ENCODE data around the gene SLC19A1.

Gene SLC19A1

DNA sequence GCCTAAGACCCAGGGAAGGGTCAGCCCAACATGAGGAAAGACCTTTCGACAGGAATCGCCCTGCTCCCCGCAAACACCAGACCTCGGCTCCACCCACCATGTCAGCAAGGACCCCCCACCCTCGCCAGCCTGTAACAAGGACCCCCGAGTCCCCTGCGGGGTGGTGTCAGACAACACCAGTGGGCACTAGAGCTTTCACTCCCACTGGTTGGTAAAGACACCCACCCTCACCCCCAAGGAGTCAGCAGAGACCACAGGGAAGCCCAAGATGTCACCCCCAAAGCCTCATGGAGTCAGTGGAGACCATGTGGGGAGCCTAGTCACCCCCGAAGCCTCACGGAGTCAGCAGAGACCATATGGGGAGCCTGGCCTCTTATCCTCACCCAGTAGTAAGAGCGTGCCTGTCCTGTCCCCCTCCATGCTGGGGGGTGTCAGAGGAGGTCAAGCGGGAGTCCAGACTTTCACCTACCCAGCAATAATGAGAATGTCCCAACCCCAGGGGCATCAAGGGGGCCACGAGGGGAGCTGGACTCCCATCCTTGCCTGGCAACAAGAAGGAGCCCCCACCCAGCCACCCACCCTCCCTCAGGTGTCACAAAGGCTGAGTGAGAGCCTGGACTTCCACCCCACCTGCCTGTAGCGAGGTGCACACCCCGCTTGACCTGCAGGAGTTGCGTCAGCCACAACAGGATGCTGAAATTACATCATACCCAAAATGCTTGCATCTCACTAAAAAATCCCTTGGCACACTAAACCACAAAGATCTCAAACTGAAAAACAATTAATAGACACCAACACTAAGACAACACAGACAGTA lies 24.8 kb downstream of the SLC19A1 start:
- DNase-seq (ENCODE audit: low read depth in 2 of 2) = no peak

DNA sequence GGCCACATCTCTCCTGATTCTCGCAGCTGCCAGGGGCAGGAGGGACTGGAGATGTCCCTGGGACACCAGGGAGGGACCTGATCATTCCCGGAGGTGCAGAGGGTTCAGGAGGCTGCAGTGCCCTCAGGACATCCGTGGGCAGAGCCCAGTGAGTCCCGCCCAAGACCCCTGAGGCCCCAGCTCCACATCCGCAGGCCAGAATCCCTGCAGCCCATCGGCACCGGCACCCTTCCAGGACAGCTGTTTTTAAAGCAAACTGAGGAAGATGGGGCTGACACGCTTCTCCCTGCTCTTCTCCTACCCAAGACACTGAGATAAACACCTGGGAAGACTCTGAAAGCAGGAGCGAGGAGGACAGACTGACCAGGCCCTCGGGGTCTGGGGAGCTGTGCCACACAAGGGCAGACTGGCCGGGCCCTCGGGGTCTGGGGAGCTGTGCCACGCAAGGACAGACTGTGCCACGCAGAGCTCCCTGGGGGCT lies 25.5 kb downstream of the SLC19A1 start:
- no peak for DNase-seq (ENCODE audit: low read depth in 2 of 2)

DNA sequence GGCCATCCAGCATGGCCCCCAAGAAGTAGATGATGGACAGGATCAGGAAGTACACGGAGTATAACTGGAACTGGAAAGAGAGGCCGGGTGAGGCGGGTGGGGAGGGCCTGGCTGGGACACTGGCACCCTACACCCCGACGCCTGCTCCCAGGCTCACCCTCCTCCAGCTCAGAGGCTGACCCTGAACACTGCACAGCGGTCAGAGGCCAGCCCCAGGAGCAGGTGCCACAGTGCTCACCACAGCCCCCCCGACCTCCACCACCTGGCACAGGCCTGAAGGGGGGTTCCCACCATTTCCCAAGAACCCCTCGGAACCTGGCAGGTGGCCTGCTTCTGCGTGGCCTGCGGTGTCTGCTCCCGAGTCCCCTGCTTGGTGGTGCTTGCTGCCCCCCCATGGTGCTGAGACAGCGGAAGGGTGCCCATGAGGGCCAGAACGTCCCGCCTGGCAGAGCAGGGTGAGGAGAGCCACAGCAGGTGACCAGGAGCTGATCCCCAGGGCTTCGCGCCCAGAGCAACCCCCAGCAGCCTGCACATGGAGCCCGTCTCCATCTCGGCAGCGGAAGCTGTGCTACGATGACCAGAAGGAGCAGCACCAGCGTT lies 26.1 kb downstream of the SLC19A1 start:
- DNase-seq (ENCODE audit: low read depth in 2 of 2) = no peak

DNA sequence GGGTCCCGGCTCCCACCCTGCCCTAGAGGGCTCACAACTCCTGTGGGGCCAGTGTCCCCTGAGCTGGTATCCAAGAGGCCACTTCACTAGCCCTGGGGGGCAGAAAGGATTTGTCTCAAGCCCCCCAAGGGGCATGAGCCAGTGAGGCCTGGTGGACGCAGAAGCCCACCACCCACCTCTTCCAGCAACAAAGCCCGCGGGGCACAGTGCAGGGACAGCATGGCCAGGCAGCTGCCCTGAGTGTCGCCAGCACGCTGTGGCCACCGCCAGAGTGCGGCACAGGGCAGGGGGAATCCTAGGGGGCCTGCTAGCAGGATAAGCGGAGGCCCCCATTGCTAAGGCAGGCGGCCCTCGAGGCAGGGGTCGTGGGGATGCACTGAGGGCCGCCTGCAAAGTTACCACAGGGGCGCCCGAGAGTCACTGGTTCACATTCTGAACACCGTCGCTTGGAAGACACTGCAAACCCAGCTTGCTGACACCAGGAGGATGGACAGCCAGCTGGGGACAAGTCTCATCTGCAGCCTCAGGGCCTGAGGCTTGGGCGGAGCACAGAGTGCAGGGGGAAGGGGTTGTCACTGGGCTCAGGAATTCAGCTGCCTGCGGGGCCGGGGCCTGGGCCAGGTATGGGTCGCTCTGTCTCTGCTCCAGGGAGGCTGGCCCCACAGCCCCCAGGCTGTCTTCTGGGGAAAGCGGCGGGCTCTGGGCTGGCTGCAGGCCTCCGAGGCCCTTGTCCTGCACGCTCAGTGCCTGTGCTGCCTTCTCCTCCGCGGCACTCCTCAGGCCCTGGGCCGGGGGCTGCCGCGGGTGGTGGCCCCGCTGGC lies 26.8 kb downstream of the SLC19A1 start:
- DNase-seq (ENCODE audit: low read depth in 2 of 2) = no peak

DNA sequence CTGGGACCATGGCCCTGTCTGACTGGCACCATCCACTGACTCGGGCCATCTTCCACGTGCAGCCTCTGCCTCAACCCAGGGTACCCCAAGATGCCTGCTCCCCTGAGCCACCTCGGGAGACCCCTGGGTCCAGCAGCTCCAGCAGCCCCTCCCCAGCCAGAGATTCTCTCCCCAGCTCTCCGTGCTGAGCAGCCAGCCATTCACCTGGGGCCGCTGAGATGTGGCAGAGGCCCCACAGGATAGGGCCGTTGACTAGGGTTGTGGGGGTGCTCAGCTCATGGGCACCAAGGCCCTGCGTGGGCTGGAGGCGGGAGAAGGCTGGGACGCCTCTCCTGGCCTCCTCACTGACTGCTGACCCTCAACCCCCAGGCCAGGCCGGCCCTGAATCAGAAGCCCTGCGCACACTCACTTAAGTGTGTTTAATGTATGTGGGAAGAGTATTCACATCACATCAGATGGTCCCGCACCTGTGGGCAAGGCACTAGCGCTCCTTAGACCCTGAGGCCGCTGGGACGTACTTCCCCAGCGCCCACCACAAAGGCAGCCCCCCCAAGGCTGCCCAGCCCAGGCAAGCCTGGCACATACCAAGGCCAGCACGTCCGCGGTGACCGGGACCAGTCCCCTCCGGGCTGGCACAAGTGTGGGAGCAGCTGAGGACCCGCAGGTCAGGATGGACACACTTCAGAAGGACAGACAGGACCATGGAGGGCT lies 27.8 kb downstream of the SLC19A1 start:
- no peak for DNase-seq (ENCODE audit: low read depth in 2 of 2)

DNA sequence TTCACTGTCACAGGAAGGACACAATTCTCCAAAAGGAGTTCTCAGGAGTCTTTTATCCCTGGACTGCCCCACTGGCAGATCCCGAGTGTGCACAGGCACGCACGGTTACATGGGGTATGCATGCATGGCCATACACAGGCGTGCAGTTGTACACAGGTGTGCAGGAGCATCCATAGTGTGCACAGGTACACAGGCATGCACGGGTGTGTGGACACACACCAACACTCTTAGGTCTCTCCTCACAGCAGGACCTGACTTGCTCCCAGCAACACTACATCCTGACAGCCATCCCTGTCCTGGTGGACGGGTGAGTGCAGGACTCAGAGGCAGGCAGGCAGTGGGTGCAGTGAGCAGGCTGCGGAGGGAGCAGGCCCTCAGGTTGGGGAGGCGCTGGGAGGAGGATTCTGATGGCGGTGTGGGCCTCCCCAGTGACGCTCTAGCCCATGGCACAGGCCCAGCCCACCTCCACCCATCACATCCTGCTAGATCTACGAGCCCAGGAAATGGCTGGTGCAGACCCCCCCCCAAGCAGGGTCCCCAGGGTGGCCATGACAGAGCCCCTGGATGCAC lies 28.4 kb downstream of the SLC19A1 start:
- no peak for DNase-seq (ENCODE audit: low read depth in 2 of 2)

DNA sequence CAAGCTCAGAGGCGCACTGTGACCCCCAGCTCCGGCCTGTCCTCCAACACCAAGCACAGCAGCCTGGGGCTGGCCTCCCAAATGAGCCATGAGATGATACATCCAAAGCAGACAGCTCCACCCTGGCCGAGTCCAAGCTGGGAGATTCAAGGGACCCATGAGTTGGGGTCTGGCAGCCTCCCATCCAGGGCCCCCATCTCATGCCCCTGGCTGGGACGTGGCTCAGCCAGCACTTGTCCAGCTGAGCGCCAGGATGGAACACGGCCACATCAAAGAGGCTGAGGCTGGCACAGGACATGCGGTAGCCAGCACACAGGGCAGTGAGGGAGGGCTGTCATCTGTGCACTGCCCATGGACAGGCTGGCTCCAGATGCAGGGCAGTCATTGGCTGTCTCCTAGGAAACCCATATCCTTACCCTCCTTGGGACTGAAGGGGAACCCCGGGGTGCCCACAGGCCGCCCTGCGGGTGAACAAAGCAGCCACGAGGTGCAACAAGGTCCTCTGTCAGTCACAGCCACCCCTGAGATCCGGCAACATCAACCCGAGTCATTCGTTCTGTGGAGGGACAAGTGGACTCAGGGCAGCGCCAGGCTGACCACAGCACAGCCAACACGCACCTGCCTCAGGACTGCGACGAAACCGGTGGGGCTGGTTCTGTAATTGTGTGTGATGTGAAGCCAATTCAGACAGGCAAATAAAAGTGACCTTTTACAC lies 29.1 kb downstream of the SLC19A1 start:
- DNase-seq (ENCODE audit: low read depth in 2 of 2) = no peak

DNA sequence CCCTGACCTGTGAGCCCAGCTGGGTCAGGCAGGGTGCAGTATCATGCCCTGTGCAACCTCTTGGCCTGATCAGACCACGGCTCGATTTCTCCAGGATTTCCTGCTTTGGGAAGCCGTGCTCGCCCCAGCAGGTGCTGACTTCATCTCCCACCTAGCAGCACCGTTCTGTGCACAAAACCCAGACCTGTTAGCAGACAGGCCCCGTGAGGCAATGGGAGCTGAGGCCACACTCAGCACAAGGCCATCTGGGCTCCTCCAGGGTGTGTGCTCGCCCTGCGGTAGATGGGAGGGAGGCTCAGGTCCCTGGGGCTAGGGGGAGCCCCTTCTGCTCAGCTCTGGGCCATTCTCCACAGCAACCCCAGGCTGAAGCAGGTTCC lies 29.6 kb downstream of the SLC19A1 start:
- DNase-seq (ENCODE audit: low read depth in 2 of 2) = no peak

DNA sequence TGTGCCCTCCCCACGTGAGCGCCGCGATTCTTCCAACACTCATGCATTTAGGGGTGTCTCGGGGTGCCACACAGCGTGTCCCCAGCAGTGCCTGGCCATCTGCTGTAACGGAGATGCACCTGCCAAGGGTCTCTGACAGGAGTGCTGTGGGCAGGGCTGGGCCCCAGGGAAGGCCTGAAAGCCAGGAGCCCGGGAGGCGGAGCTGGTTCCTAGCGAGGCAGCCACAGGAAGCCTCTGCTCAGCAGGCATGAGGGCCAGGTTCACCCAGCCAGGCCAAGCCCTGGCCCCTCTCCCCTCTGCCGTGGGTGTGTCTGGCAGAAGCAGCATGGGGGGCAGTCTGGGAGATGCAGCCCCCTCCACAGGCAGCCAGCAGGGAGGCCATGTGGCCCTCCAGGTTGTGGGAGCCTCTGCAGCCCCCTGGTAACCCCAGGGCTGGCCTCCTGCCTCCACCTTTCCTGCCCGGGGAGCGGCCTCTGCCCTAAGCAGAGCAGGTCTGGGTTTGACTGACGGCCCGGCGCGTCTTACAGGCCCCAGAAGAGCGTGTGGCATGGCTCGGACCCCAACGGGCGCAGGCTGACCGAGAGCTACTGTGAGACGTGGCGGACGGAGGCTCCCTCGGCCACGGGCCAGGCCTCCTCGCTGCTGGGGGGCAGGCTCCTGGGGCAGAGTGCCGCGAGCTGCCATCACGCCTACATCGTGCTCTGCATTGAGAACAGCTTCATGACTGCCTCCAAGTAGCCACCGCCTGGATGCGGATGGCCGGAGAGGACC lies 30.4 kb downstream of the SLC19A1 start:
- no peak for DNase-seq (ENCODE audit: low read depth in 2 of 2)

DNA sequence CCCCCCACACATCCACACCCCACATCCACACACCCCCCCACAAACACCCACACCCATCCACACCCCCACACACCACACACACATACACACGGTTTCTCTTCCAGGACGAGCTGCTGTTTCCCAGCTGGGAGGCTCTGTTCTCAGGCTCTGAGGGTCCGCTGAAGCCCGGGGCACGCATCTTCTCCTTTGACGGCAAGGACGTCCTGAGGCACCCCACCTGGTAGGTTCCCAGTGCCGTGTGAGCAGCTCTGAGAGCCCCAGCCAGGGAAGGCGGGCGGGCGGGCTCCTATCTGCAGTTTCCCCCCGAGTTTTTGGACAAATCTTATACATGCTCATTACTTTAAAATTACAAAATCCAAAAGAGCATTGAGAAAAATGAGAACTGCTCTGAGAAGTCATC lies 31.2 kb downstream of the SLC19A1 start:
- DNase-seq (ENCODE audit: low read depth in 2 of 2) = no peak

DNA sequence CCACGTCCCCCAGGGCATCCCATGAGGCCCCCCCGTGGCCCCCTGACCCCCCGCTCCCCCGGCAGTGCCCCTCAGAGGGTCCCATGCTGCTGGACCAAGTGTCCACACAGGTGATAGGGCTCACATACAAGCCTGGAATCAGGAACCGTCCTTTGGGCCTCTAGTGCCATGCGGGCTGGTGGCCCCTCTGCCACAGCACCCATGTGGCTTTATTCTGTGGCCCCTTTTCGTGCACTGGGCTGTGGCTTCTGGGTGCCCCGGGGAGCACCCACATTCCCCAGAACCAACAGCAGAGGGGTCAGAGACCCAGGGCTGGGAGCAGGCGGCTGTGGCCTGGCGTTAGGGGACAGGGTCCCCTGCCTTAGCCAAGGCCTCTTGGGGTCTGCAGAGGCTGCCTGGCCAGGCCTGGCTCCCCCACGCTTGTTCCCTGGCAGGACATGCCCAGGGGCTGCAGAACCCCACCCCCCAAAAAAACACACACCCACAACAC lies 31.7 kb downstream of the SLC19A1 start:
- DNase-seq (ENCODE audit: low read depth in 2 of 2) = no peak

DNA sequence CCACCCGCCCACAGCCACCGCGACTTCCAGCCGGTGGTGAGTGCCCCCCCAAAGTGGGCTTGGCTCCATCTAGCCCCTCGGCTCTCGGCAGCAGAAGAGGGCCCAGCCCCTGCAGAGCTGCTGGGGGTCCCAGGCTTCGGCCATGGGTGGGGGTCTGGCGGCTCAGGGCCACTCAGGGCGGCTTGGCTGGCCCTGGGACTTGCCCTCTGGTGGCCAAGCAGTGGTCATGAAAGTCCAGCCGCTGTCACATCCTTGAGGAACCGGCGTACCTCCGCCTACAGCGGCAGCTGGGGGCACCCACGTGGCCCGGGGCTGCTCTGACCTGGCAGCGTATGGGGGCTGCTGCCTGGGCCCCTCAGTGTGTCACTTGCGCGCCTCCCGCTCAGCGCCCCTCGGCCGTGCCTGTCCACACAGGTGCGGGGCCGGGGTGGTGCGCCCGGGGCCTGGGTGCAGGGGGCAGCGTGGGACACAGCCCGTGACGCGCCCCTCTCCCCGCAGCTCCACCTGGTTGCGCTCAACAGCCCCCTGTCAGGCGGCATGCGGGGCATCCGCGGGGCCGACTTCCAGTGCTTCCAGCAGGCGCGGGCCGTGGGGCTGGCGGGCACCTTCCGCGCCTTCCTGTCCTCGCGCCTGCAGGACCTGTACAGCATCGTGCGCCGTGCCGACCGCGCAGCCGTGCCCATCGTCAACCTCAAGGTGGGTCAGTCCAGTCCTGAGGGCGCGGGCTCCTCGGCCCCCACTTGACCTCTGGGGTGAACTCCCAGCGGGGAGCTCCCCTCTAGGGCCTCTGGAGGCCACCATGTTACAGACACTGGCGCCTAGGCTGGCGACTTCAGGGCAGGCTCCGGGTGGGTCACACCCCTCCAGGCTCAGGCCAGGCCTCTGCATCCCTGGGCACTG lies 32.4 kb downstream of the SLC19A1 start:
- no peak for DNase-seq (ENCODE audit: low read depth in 2 of 2)

DNA sequence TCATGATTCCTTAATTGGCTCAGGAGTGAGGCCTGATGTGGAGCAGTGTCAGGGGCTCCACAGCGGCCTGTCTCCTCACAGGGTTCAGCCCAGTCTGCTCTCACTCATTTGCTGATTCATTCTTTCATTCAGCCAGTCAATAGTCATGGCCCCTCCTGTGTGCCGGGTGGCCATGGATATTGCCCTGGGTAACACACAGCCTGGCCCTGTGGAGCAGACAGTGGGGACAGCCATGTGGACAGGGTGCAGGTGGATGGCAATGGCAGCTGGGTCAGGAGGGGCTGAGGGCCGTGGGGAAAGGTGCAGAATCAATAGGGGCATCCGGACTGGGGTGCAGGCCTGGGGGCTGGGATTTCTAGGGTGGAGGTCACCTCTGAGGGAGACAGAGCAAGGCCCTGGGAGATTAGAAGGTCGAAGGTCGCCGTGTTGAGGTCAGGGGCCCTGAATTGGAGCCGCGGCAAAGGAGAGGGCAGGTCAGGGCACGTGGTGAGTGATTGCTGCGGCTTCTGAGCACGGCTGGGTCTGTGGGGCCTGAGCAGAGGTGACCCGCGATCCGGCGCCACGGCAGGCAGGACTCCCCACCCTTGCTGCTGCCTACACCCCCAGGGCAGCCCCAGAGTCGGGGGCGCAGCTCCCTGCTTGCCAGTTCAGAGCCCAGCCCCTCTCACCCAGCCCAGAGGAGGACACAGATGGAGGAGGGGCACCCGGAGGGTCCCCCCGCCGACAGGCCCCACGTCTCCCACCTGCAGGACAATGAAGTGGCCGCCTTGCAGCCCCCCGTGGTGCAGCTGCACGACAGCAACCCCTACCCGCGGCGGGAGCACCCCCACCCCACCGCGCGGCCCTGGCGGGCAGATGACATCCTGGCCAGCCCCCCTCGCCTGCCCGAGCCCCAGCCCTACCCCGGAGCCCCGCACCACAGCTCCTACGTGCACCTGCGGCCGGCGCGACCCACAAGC lies 33.4 kb downstream of the SLC19A1 start:
- no peak for DNase-seq (ENCODE audit: low read depth in 2 of 2)

DNA sequence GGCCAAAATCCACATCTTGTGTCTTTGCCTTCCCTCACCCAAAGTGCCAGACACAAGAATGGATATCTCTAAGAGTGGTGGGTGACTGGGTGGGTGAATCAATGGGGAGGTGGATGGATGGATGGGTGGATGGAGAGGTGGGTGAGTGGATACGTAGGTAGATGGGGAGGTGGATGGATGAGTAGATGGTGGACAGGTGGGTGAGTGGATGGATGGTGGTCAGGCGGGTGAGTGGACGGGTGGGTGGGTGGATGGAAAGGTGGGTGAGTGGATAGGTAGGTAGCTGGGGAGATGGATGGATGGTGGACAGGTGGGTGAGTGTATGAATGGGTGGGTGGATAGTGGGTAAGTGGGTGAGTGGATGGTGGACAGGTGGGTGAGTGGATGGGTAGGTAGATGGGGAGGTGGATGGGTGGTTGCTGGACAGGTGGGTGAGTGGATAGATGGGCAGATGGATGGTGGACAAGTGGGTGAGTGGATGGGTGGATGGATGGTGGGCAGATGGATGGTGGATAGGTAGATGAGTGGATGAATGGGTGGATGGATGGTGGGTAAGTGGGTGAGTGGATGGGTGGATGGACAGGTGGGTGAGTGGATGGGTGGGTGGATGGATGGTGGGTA lies 34.2 kb downstream of the SLC19A1 start:
- DNase-seq (ENCODE audit: low read depth in 2 of 2) = no peak

DNA sequence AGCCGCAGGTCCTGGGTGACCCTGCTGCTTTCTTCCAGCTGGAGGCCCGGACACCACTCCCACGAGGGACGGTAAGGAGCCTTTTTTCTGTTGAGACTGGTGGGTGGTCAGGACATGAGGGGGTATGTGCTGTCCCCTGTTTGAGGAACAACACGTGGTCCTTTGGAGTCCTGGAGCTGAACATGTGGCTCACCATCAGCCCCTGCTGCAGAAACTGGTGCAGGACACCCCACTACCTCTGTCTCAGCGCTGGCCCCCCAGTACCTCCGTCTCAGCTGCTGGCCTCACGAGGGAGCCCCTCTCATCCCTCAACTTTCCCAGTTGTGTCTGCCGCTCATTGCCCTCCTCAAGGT lies 34.7 kb downstream of the SLC19A1 start:
- DNase-seq (ENCODE audit: low read depth in 2 of 2) = no peak

DNA sequence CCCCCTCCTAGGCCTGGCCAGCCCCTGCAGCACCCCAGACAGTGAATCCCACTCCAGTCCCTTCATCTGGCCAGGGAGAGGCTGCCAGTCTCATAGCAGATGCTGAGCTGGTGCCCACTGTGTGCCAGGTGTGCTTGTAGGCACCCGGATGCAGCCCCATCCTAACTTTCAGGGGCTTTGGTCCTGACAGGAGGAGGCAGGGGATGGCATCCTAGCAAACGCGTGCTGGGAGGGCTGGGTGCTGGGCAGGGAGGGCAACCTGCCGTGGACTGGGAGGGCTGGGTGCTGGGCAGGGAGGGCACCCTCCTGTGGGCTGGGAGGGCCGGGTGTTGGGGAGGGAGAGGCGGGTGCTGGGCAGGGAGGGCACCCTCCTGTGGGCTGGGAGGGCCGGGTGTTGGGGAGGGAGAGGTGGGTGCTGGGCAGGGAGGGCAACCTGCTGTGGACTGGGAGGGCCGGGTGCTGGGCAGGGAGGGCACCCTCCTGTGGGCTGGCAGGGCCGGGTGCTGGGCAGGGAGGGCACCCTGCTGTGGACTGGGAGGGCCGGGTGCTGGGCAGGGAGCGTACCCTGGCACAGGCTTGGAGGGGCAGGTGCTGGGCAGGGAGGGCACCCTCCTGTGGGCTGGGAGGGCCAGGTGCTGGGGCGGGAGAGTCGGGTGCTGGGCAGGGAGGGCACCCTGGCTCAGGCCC lies 35.3 kb downstream of the SLC19A1 start:
- no peak for DNase-seq (ENCODE audit: low read depth in 2 of 2)

All from stimulated activated CD8-positive, alpha-beta memory T cell treated with anti-CD3 and anti-CD28 coated beads, Interleukin-15, amount 100 ng/mL, for 48 hours (primary cell).